PC-9 (cell line): Measurements from ENCODE around the gene MALRD1.

Experiments used
- CTCF ChIP-seq: fragments of 200-600 bp; sonication (generic); conservative IDR thresholded peaks from 2 replicates; pipeline ENCODE4 v1.6.1; 2017; ENCODE audit warnings: mixed run types, antibody characterized with exemption, mild to moderate bottlenecking, moderate library complexity
- EZH2 ChIP-seq: fragments of 200-600 bp; sonication (generic); IDR thresholded peaks from 2 replicates; pipeline ENCODE4 v1.8.0; 2017; ENCODE audit warnings: antibody characterized with exemption, low read depth

- TF ChIP-seq CTCF (no peak), EZH2 (no peak)
Observed at GRCh38 chr10:19310066-19310465, 261.5 kb downstream of the MALRD1 start.
